NCI-H748 (cell line): ENCODE data around the gene RAB11FIP3.
A peak's percentile ranks its signal among the peaks of the same experiment; 100 is the strongest.

Experiments used
- DNase-seq: peaks from one replicate; lab custom pipeline; 2025; ENCODE audit not compliant: unreplicated experiment; lab: John Stamatoyannopoulos, UW

RAB11FIP3 gene

DNA sequence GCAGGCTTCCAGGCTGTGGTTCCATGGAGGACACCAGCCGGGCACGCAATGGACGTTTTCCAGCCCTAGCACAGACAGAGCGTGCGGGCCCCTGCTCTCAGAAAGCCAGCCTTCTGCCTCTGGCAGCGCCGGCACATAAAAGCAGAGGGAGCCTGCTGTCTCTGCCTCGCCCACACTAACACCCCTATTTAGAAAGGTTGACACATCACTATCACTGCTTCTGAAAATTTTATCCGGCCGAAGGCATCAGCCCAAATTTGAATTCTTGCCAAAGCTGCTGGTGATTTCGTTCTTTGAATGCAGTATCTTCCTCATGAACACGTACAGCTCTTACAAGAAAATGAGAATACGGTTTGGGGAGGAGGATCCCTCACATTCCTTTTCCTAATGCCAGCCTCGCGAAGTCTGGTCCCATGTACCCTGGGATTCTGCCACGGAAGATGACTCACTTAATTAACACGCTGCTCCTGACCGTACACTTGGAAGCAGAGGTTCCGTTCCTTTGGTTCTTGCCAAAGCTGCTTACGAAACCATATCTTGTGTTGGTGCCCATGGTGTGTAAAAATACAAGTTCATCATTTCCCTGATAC, 1.3 kb upstream of the RAB11FIP3 start:
- no peak for DNase-seq

DNA sequence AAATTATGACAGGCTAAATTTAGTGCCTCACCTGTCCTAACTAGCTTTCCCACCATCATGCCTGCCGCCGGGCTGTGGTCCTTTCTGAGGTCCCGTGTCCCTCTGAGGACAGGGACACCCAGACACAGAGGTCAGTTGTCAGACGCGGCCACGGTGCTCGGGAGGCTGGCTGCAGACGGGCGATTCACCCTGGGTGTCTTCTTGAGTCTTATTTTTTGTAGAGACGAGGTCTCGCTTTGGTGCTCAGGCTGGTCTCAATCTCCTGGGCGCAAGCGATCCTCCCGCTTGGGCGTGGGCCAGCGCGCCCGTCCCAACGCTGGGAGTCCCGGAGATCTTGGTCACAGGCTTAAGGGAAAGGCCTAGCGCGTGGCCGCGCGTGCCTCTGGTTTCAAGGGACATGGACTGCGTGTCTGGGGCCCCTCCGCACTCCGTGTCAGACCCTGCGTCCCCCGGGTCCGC, 797 bp upstream of the RAB11FIP3 start:
- no peak for DNase-seq

DNA sequence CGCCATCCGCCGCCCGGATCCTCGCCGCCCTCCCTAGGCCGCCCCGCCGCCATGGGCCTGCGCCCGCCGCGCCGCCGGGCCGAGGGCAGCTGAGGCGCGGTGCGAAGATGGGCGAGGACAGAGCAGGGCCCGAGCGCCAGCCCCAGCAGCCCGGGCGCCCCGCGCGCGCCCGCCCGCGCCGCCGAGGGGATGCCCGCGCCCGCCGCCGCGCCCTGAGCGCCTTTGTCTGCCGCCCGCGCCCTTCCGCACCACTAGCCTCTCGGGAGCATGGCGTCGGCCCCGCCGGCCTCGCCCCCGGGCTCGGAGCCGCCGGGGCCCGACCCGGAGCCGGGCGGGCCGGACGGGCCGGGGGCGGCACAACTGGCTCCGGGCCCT, 278 bp downstream of the RAB11FIP3 start:
- no peak for DNase-seq

DNA sequence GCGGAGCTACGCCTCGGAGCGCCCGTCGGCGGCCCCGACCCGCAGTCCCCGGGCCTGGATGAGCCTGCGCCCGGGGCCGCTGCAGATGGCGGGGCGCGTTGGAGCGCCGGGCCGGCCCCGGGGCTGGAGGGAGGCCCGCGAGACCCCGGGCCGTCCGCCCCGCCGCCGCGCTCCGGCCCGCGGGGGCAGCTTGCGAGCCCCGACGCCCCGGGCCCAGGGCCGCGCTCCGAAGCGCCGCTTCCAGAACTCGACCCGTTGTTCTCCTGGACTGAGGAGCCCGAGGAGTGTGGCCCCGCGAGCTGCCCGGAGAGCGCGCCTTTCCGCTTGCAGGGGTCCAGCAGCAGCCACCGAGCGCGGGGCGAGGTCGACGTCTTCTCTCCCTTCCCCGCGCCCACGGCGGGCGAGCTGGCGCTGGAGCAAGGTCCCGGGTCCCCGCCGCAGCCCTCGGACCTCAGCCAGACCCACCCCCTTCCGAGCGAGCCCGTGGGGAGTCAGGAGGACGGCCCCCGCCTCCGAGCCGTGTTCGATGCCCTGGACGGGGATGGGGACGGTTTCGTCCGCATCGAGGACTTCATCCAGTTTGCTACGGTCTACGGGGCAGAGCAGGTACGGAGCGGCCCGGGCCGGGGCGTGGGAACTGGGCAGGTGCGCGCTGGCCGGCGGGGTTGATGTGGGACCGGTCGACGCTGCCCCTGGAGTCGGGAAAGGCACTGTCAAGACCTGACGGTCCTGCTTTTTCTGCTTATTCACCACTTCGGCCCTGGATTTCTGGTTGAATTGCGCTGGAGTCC, 861 bp downstream of the RAB11FIP3 start:
- peak; percentile 26 for DNase-seq

DNA sequence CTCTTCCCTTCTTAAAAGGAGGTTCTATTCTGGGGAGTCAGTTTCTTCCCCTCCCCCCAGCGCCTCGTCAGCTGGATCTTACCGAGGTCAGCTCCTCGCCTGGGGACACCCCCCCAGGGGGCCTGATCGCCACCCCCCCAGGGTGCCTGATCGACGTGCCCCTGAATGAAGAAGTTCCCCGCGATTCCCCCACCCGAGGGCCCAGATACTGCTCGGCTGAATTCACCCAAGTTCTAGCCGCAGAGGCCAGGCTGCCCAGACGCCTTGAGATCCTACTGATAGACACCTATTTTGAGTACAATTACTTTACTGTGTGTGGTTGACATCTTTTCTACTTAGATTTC, 1.4 kb downstream of the RAB11FIP3 start:
- no peak for DNase-seq

DNA sequence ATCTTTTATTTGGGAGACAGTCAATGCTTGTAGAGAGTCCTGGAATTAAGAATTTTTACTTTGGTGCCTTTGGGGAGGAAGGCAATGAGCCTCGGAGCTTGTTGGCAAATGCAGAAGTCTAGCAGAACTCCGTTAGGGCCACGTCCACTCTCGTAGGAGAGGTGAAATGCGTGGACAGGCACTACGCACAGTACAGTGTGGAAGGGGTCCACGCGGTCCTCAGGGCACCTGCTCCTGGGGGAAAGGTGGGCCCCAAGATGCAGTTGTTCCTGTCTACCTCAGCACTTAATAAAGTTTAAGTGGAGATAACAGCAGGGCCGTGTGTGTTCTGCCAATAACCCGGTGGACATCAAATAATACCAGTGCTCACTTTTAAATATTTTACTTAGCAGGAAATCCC, 1.8 kb downstream of the RAB11FIP3 start:
- no peak for DNase-seq

DNA sequence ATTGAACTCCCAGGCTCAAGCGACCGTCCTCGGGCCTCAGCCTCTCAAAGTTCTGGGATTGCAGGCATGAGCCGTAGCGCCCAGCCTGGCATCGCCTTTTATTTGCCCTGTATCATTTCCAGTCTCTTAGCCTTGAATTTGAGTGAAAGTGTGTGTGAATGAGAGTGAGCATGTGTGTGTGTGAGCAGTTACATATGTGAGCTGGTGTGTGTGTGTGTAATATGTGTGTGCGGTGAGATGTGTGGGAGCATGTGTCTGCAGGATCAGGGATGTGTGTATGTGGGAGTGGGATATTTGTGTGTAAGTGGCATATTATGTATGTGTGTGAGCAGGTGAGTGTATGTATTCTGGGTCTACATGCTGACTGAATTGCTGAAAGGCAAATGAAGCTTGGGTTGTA, 5.5 kb downstream of the RAB11FIP3 start:
- no peak for DNase-seq

DNA sequence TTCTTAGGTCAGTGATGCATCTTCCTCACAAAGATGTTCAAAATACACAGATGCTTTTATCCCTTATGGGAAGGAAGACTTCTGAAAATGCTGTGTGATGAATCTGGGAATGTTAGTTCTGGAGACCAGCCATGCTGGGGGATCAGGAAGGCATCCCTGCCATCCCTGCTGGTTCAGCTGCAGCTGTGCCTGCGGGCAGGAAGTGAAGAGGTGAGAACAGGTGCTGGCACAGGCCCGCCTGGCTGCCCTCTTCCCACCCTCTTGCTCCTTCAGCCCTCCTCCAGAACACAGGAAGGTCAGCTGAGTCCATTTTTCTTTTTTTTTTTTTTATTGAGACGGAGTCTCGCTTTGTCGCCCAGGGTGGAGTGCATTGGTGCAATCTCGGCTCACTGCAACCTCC, 15.2 kb downstream of the RAB11FIP3 start:
- DNase-seq: no peak

DNA sequence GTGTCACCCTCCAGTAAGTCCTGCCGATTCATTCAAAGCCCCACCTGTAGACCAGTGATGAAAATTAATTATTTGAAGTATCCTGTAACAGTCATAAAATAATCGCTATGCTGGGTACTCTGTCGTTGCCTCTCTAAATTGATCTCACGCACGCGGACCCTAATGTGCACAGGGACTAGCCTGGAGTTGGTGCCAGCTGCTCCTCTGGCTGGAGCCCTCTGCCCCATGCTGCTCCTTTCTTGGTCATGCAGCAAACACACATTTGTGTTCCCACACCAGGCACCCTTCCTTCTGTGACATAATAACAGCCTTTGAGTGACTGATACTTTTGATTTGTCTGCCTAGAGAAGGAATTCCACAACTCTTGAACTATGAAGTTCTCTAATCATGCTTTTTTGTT, 16.0 kb downstream of the RAB11FIP3 start:
- DNase-seq: no peak

DNA sequence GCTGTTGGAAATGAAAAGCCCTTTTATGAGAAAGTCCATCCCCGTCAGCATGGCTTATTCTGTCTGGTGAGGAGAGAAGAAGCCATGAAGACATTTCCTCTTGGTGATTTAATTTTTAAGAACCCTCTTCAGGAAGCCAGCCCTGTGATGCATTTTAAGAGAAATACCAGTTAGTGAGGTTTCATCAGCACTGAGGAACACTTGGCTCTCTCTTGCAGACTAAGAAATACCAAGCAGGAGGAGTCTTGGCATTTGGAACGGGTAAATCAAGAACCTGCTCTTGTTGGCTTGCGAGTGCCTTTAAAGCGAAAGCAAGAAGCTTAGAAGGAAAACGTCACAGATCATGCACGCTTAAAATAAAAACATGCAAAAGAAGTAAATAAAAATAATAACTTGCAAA, 17.5 kb downstream of the RAB11FIP3 start:
- no peak for DNase-seq

DNA sequence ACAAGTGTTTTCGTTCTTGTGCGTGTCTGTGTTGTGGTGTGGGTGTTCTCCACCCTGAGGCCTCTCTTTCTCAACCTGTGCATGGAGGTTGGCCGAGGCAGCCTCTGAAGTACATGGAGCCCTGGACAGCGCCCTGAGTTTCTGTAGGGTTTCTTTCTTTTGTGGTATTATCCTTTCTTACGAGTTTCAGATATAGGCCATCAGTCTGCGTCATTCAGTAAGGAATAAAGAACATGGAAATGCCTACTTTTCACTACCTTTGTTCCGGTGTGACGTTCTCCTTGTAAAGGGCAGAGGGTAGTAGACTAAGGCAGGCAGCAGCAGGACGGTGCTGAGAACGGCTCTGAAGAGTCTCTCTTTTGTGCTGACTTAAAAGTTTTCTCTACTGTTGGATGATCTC, 18.6 kb downstream of the RAB11FIP3 start:
- no peak for DNase-seq

DNA sequence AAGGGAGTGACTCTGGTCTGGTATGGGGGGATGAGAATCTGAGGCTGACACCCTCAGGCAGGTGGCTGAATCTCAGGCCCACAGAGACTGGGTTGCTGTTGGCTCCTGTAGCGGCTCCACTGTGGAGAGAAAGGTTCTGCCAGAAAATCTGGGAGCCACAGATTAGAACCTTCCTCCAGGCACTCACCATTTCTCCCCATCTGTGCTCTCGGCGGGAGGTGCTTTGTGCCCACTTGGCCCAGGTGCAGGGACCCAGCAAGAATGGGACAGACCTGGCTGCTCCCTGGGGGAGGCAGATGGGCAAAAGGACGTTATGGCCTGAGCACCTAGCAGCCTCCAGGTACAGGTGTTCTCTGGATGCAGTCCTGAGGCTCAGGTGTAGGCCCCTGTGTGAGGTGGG, 20.1 kb downstream of the RAB11FIP3 start:
- no peak for DNase-seq

DNA sequence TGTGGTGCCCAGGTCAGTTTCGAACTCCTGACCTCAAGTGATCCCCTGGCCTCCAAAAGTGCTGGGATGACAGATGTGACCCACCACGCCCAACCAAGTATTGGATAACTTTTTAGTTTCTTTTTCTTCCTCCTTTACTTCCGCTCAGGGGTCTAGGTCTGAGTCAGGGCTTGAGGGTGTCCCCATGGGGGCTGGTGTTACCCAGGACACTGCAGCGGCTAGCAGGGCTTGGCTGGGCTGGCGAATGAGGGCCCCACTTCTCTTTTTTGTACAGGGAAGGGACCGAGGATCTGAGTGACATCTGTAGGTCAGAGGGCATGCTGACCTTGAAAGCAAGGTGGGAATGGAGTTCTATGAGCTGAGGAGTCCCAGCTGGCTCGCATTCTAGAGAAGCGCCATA, 24.9 kb downstream of the RAB11FIP3 start:
- no peak for DNase-seq

DNA sequence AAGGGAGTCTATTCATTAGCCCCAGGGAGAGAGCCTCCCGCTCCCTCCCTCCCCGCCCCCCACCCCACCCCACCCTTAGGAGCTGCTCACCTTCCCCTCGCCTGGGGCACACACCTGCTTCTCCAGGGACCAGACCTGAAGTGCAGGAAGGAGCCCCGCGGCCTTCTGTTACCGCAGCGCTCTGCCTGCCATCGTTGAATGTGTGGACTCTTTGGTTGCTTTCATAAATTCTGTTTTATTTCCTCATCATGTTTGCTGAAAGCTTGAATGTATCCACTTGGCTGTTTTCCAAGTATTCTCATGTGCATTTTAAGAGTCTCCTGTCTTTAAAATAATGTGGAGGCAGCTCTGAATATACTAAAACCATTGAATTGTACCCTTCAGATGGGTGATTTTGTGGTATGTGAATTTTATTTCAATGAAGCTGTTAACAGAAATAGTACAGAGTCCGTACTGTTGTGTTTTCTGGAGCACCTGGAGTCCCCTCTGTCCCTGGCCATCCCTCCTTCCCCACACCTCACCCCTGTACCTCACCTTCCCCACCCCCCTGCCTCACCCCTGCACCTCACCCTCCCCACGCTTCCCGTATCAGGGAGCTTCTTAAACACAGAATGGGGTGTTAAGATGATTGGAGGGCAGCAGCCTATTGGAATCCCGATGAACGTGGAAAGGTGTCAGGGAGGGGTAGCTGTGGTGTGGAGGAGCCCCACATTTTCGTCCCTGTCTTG, 25.5 kb downstream of the RAB11FIP3 start:
- peak; percentile 51 for DNase-seq

DNA sequence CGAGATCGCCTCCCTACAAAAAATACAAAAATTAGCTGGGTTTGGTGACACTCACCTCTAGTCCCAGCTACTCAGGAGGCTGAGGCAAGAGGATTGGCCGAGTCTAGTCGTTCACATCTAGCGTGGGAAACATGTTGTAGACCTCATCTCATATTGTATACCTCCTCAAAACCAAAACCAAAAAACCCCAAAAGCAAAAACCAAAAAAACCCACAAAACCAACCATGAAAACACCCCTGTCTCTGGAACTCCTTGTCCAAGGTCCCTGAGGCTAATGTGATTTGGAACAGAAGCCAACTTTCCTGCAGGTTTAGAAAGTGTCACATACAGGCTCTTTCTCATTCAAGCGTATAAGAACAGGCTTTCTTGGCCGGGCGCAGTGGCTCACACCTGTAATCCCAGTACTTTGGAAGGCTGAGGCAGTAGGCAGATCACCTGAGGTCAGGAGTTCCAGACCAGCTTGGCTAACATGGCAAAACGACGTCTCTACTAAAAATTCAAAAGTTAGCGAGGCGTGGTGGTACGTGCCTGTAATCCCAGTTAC, 29.0 kb downstream of the RAB11FIP3 start:
- DNase-seq: no peak

DNA sequence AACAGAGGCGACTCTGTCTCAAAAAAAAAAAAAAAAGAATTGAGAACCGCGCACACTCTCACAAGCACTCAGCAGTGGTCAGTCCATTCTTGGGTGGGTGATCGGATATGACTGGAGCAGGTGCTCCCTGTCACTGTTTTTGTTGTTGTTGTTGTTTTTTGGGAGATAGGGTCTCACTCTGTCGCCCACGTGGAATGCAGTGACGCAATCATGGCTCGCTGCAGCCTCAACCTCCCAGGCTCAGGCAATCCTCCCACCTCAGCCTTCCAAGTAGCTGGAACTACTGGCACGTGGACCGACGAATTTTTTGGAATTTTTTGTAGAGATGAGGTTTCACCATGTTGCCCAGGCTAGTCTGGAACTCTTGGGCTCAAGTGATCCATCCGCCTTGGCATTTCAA, 30.0 kb downstream of the RAB11FIP3 start:
- DNase-seq: no peak

DNA sequence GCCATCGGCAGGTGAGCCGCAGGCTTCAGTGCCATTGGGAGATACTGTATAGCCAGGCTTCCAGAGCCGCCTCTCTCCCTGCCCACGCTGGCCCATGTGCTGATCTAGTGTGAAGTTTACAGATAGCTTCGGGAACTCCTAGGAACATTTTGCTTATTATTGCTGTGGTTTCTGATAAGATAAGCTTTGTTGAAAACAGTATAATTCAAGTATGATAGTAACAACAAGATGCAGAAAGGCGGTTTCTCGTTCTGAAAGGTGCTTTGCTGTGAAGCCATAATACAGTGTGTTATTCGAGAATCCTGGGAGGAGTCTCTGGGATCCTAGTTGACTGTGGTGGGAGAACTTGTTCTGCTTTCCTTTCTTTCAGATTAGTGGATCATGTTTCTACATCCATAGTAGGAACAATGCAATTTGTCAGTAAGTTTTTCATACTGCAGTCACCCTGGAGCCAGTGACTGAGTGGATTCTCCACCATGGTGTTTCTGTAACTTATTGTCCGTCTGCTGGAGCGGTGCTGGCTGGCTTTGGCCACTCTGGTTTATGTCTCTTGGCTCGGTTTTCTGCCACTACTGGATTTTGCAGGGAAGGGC, 31.5 kb downstream of the RAB11FIP3 start:
- no peak for DNase-seq

DNA sequence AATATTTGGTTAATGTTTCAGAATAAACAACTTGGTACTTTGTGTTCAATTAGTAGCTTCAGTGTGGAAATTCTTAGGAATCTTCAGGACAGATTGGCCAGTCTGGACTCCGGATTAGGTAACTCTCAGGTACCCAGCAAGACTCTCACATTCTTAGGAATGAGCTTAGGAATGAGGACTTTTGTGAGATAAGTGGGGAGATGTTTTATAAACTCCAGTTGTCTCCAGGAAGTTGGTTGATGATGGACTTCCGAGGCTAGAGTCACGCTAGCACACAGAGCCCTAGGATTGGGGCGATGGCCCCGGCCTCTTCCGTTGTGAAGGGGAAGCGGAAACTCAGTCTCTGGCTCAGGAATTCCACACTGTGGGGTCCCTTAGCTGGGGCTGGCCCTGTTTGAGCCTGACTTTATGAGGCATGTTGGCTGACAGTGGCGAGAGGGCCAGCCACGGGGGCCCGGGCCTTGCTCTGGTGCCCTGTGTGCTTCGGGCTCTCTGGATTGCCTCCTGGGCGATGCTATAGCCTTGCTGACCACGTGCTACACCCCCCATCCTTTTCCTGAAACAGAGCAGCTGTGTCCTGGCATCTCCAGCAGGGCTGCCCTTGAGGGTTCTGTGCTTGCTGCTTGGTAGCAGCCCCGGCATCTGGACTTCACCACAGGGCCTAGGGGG, 32.4 kb downstream of the RAB11FIP3 start:
- DNase-seq: no peak

DNA sequence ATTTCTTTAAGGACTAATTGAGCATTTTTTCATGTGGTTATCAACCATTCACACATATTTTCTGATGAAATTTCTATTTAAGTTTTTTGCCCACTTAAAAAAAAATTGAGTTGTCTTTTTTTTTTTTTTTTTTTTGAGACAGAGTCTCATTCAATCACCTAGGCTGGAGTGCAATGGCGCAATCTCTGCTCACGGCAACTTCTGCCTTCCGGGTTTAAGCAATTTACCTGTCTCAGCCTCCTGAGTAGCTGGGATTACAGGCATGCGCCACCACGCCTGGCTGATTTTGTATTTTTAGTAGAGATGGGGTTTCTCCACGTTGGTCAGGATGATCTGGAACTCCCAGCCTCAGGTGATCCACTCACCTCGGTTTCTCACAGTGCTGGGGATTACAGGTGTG, 34.3 kb downstream of the RAB11FIP3 start:
- DNase-seq: no peak

DNA sequence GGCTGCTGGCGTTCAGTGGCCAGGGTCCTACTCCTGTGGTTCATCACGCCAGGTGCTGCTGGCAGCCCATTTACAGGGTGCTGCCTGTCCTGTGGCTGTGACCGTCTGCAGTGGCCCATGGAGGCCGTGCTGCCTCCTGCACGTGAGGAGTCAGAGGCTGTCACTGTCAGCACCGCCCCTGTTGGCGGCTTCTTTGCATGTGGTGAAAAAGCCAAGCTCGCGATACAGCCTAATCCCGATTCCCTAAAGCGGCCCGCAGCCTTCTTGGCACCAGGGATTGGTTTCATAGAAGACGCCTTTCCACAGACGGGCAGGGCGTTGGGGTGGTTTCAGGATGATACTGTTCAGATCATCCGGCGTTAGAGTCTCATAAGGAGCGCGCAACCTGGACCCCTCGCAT, 35.3 kb downstream of the RAB11FIP3 start:
- no peak for DNase-seq

DNA sequence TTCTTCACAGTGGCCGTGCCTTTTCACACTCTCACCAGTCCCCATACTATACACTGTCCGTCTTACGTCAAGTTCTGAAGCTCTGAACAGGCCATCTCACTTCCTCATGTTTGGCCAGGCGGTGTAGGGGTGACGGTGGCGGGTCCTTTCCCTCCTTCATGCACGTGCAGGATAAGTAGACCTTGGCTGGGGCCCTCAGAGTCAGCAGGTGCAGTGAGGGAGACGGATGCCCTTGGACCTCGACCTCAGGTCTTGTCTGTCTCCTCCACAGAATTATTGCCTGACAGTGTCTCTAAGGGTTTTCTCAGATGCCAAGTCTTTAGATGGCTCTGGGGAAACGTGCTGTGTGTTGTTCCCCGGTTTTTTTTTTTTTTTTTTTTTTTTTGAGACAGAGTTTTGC, 37.6 kb downstream of the RAB11FIP3 start:
- DNase-seq: no peak
